IPS-11a (cell line): ENCODE measurements around the gene ARIH1.
"Not testable (repeated sequence)": the region's sequence is repeated elsewhere in the genome, so short reads cannot be mapped to it uniquely, and the experiment has no call there.

Experiments
- H3K4me3 ChIP-seq: one replicate; pipeline ENCODE4 v1.5.1; 2013; ENCODE audit warnings: low read depth, low read length, control low read depth

Gene ARIH1

GRCh38 chr15:72473614-72474465 is at the start of gene ARIH1:
TSS of gene ARIH1 (plus strand) at chr15:72474330. CDS start at chr15:72474640, 310 bp downstream.
- peak within 1 kb of the TSS; percentile 87 for H3K4me3 ChIP-seq

- no peak overlapping the region for H3K4me3 ChIP-seq
These were observed 47.4 kb upstream of the ARIH1 start for GRCh38 chr15:72426753-72427152.

GRCh38 chr15:72437650-72438316 is 36.3 kb upstream of the ARIH1 start:
- H3K4me3 ChIP-seq: no peak overlapping the region

GRCh38 chr15:72442848-72443247 is 31.3 kb upstream of the ARIH1 start:
- not testable (repeated sequence) for H3K4me3 ChIP-seq

GRCh38 chr15:72445426-72445825 is 28.7 kb upstream of the ARIH1 start:
- no peak overlapping the region for H3K4me3 ChIP-seq

- H3K4me3 ChIP-seq: no peak overlapping the region
These were observed 23.3 kb upstream of the ARIH1 start for GRCh38 chr15:72450805-72451204.

- no peak overlapping the region for H3K4me3 ChIP-seq
These were observed 22.9 kb upstream of the ARIH1 start for GRCh38 chr15:72451224-72451623.

GRCh38 chr15:72456684-72457083 is 17.4 kb upstream of the ARIH1 start:
- no peak overlapping the region for H3K4me3 ChIP-seq

GRCh38 chr15:72460402-72460801 is 13.7 kb upstream of the ARIH1 start:
- no peak overlapping the region for H3K4me3 ChIP-seq

- no peak overlapping the region for H3K4me3 ChIP-seq
These were observed 10.4 kb upstream of the ARIH1 start for GRCh38 chr15:72463702-72464101.

GRCh38 chr15:72464251-72464650 is 9.9 kb upstream of the ARIH1 start:
- no peak overlapping the region for H3K4me3 ChIP-seq

- no peak overlapping the region for H3K4me3 ChIP-seq
These were observed 6.0 kb upstream of the ARIH1 start for GRCh38 chr15:72468103-72468502.

- H3K4me3 ChIP-seq: peak overlapping the region; percentile 87
These were observed 1.0 kb upstream of the ARIH1 start for GRCh38 chr15:72472992-72473610.

- peak overlapping the region; percentile 87 for H3K4me3 ChIP-seq
These were observed 359 bp downstream of the ARIH1 start for GRCh38 chr15:72474466-72474911.

- peak overlapping the region; percentile 87 for H3K4me3 ChIP-seq
These were observed 940 bp downstream of the ARIH1 start for GRCh38 chr15:72474912-72475628.

GRCh38 chr15:72475674-72476073 is 1.5 kb downstream of the ARIH1 start:
- peak overlapping the region; percentile 87 for H3K4me3 ChIP-seq

- H3K4me3 ChIP-seq: peak overlapping the region; percentile 87
These were observed 2.2 kb downstream of the ARIH1 start for GRCh38 chr15:72476330-72476729.

- no peak overlapping the region for H3K4me3 ChIP-seq
These were observed 7.0 kb downstream of the ARIH1 start for GRCh38 chr15:72481015-72481659.

- no peak overlapping the region for H3K4me3 ChIP-seq
These were observed 8.1 kb downstream of the ARIH1 start for GRCh38 chr15:72482275-72482674.

GRCh38 chr15:72483279-72483678 is 9.1 kb downstream of the ARIH1 start:
- no peak overlapping the region for H3K4me3 ChIP-seq

GRCh38 chr15:72486144-72486543 is 12.0 kb downstream of the ARIH1 start:
- H3K4me3 ChIP-seq: no peak overlapping the region
